ENCODE results near the gene DNM1. TPM values are rescaled to one million over a fixed set of nuclear protein-coding genes. Genes with fewer than 3 reads are reported as not detected.

The DNM1 gene
- total and polyA plus RNA-seq, 10 of the 15 experiments (the other 5 are each of a cell fraction or from before 2014, with no cell fraction given), result 0.06 to 0.67 (median 0.19) TPM; not detected in 3

DNA sequence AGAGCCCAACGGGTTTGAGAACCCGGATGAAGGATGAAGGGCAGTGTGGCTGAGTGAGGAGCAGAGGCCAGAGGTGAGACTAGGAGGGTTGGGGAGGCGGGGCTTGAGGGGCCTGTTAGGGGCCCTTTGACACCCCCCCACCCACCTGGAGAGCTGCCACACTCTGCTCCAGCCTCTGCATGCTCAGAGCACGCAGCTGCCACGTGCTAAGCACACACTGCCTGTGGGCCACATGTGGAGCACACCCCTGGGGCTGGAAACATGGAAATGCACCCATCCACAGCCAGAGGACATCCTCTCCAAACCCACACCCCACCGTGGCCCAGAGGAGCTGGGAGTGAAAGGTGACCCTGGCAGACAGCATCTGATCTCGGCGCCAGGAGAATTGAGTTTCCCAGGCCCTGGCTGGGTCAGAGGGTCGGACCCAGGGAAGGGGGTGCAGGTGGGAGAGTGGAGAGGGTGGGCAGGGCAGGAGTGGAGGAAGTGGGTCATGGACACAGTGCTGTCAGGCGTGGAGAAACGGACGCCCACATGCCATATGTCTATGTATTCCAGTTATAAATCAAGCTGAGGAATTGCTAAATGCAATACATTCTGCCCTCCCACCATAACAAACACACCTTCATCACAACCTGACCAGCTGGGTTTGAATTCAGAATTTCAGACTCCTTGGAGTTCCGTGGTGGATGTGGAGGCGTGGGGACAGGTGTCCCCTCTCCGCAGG is 5.9 kb downstream of the DNM1 start:
- ChIA-PET POLR2A (no interaction called here), SMC1A (ENCODE audit: uncharacterized antibody, unreplicated experiment) (no interaction called here), CTCF (no interaction called here), RAD21 (ENCODE audit: unreplicated experiment) (no interaction called here)
- TF ChIP-seq CHD1 (IDR thresholded peaks at IDR 0.05; ENCODE audit: low read depth, low read length) (no peak), YY1 (IDR thresholded peaks at IDR 0.05; ENCODE audit: low read depth, low read length) (no peak), NFYB (IDR thresholded peaks at IDR 0.05; ENCODE audit: insufficient read depth, low read depth, low read length) (no peak)
- Histone ChIP-seq H3K4me3 (no peak overlapping the region), H3K4me1 (ENCODE audit: control insufficient read depth, insufficient read depth, low read length) (peaks cover 3% of the 10 kb centered on the region; the same call in 1 of the 2 replicates), H3K9me3 (replicated peaks; ENCODE audit: control insufficient read depth, insufficient read depth, low read length) (no peaks in the 10 kb centered on the region), H2AFZ (ENCODE audit: control insufficient read depth, low read depth, low read length) (no peak overlapping the region), H3K27ac (ENCODE audit: control insufficient read depth, insufficient read depth) (no peak overlapping the region), H3K79me2 (ENCODE audit: control insufficient read depth, insufficient read depth, low read length) (no peaks in the 10 kb centered on the region), H4K20me1 (ENCODE audit: control insufficient read depth, insufficient read depth) (no peaks in the 10 kb centered on the region), H3K9ac (ENCODE audit: control insufficient read depth, insufficient read depth, low read length) (no peak overlapping the region), H3K4me2 (ENCODE audit: control insufficient read depth, insufficient read depth) (no peak overlapping the region), H3K27me3 (replicated peaks in 1 of 2; ENCODE audit: control insufficient read depth in 2 of 2, insufficient read depth in 2 of 2, low read length in 1 of 2) (peaks cover 7 to 13% of the 10 kb centered on the region in 2 experiments; a peak in 3 of 4 replicates), H3K36me3 (ENCODE audit: control insufficient read depth in 2 of 2, insufficient read depth in 2 of 2, low read length in 1 of 2) (no peaks in the 10 kb centered on the region)
- no TSS peak for BruUV-seq (replicated peaks)
- DNase-seq (ENCODE audit: low read depth, low spot score) (no peak), ATAC-seq (no peak), FAIRE-seq (no peak)
- WGBS (ENCODE audit: insufficient coverage, insufficient replicate concordance, low lambda C conversion rate, missing lambda C conversion rate), result 32% methylated on average over 15 of the region's 15 CpGs
- intact Hi-C loops (cut with micrococcal nuclease; ENCODE audit: unreplicated experiment), result no loop called here
- in situ Hi-C loops (cut with MboI), result no loop called here

GRCh38 chr9:128211186-128211980 is 8.2 kb downstream of the DNM1 start:
- WGBS (ENCODE audit: insufficient coverage, insufficient replicate concordance, low lambda C conversion rate, missing lambda C conversion rate), result 20% methylated on average over 12 of the region's 12 CpGs
- Histone ChIP-seq H2AFZ (ENCODE audit: control insufficient read depth, low read depth, low read length) (no peak overlapping the region), H3K4me2 (ENCODE audit: control insufficient read depth, insufficient read depth) (no peak overlapping the region), H3K27ac (ENCODE audit: control insufficient read depth, insufficient read depth) (no peak overlapping the region), H3K9me3 (replicated peaks; ENCODE audit: control insufficient read depth, insufficient read depth, low read length) (no peaks in the 10 kb centered on the region), H3K79me2 (ENCODE audit: control insufficient read depth, insufficient read depth, low read length) (no peaks in the 10 kb centered on the region), H3K4me1 (ENCODE audit: control insufficient read depth, insufficient read depth, low read length) (no peaks in the 10 kb centered on the region), H3K4me3 (no peak overlapping the region), H3K36me3 (ENCODE audit: control insufficient read depth in 2 of 2, insufficient read depth in 2 of 2, low read length in 1 of 2) (no peaks in the 10 kb centered on the region), H3K9ac (ENCODE audit: control insufficient read depth, insufficient read depth, low read length) (no peak overlapping the region), H3K27me3 (replicated peaks in 1 of 2; ENCODE audit: control insufficient read depth in 2 of 2, insufficient read depth in 2 of 2, low read length in 1 of 2) (peaks cover 1 to 2% of the 10 kb centered on the region in 2 experiments; a peak in 2 of 4 replicates), H4K20me1 (ENCODE audit: control insufficient read depth, insufficient read depth) (no peaks in the 10 kb centered on the region)
- DNase-seq (ENCODE audit: low read depth, low spot score), result no peak
- in situ Hi-C loops (cut with MboI) (no loop called here), intact Hi-C loops (cut with micrococcal nuclease; ENCODE audit: unreplicated experiment) (no loop called here)
- ATAC-seq, result no peak
- CTCF ChIA-PET, result interaction anchor here (0.8 to 1.0 kb wide), 2 partner anchors 13 to 21 kb away, joined by 3 to 4 read pairs; no protein-coding TSS in a partner anchor
- no TSS peak for BruUV-seq (replicated peaks)
- POLR2A ChIA-PET, result no interaction called here
- TF ChIP-seq MTA2 (IDR thresholded peaks at IDR 0.05; ENCODE audit: low read depth) (no peak), SP1 (IDR thresholded peaks at IDR 0.05; ENCODE audit: low read depth, low read length) (no peak)
- SMC1A ChIA-PET (ENCODE audit: uncharacterized antibody, unreplicated experiment), result no interaction called here
- RAD21 ChIA-PET (ENCODE audit: unreplicated experiment), result no interaction called here
- FAIRE-seq, result no peak
